Spinal cord (tissue), 10 donors: ENCODE data around the gene TMEM147. TPM values are rescaled to one million over a fixed set of nuclear protein-coding genes. Genes with fewer than 3 reads are reported as not detected.

ENCODE experiments used
- DNase-seq, 6 donors: peaks; one replicate each; pipeline versions ENCODE4 v3.0.0 to v3.0.0-alpha.2; 2013 to 2015; ENCODE audit warnings: low spot score in 6 of 6, low read depth in 4 of 6
- H3K27ac ChIP-seq: one replicate; pipeline ENCODE4 v1.5.1; 2013; ENCODE audit warnings: low read depth, low read length, control low read depth
- H3K27me3 ChIP-seq: one replicate; pipeline ENCODE4 v1.6.1; 2013; ENCODE audit warnings: low read length; ENCODE audit not compliant: control insufficient read depth, insufficient read depth
- H3K36me3 ChIP-seq: one replicate; pipeline ENCODE4 v1.6.1; 2013; ENCODE audit warnings: low read length; ENCODE audit not compliant: control insufficient read depth, insufficient read depth
- H3K4me1 ChIP-seq: one replicate; pipeline ENCODE4 v1.6.1; 2013; ENCODE audit warnings: low read length; ENCODE audit not compliant: control insufficient read depth, insufficient read depth
- H3K4me3 ChIP-seq: one replicate; pipeline ENCODE4 v1.5.1; 2013; ENCODE audit warnings: low read depth, low read length, control low read depth
- H3K9me3 ChIP-seq: one replicate; pipeline ENCODE4 v1.6.1; 2013; ENCODE audit warnings: low read length; ENCODE audit not compliant: control insufficient read depth, insufficient read depth
- WGBS: methylation state at CpG from one replicate; pipeline ENCODE4 v1.1.5; 2013; ENCODE audit warnings: missing lambda C conversion rate; ENCODE audit not compliant: insufficient coverage; 5-methylcytosine and 5-hydroxymethylcytosine counted together
- polyA plus RNA-seq, 2 donors: library from polyadenylated mRNA; unstranded; fragments of 120-200 nt; gene quantifications; one replicate each; pipeline ENCODE4 v1.2.1, GENCODE V29; 2013; ENCODE audit not compliant: insufficient read length in 2 of 2
- total RNA-seq, 2 donors: library from RNA; depleted of rRNA in 1 of 2; stranded (reverse); fragments of 120-200 nt in 1 of 2; fragments of >200 nt in 1 of 2; gene quantifications; one replicate each; pipeline versions ENCODE4 v1.2.3 to v1.2.4, GENCODE V29; 2013 to 2014
- donor health status: healthy.

The TMEM147 gene
- total and polyA plus RNA-seq, 4 donors, result 58.2 to 126 (median 109) TPM

GRCh38 chr19:35517342-35517741 lies 28.1 kb upstream of the TMEM147 start:
- peaks cover 18% of the 10 kb centered on the region for H3K27me3 ChIP-seq

GRCh38 chr19:35518313-35518712 lies 27.1 kb upstream of the TMEM147 start:
- H3K27ac ChIP-seq, result no peak overlapping the region
- H3K4me3 ChIP-seq, result no peak overlapping the region
- no peaks in the 10 kb centered on the region for H3K9me3 ChIP-seq
- H3K27me3 ChIP-seq, result peaks cover 9% of the 10 kb centered on the region
- peaks cover 7% of the 10 kb centered on the region for H3K4me1 ChIP-seq
- H3K36me3 ChIP-seq, result no peaks in the 10 kb centered on the region
- WGBS, result 79% methylated on average over 5 of the region's 6 CpGs
- no peak for DNase-seq

More at GRCh38 chr19:35517342-35517741, 28.1 kb upstream of the TMEM147 start:
- Histone ChIP-seq H3K4me1 (peaks cover 9% of the 10 kb centered on the region), H3K9me3 (no peaks in the 10 kb centered on the region), H3K4me3 (no peak overlapping the region), H3K36me3 (no peaks in the 10 kb centered on the region), H3K27ac (no peak overlapping the region)
- no peak for DNase-seq
- 80% methylated on average over 2 of the region's 2 CpGs for WGBS

GRCh38 chr19:35519291-35519690 lies 26.1 kb upstream of the TMEM147 start:
- Histone ChIP-seq H3K4me3 (no peak overlapping the region), H3K9me3 (no peaks in the 10 kb centered on the region), H3K27ac (no peak overlapping the region), H3K36me3 (no peaks in the 10 kb centered on the region), H3K27me3 (peaks cover 3% of the 10 kb centered on the region), H3K4me1 (peaks cover 2% of the 10 kb centered on the region)
- 67% methylated on average over 2 of the region's 7 CpGs for WGBS
- no peak for DNase-seq

GRCh38 chr19:35521124-35521743 lies 24.2 kb upstream of the TMEM147 start:
- Histone ChIP-seq H3K4me3 (no peak overlapping the region), H3K27ac (no peak overlapping the region), H3K36me3 (no peaks in the 10 kb centered on the region), H3K27me3 (no peaks in the 10 kb centered on the region), H3K9me3 (no peaks in the 10 kb centered on the region), H3K4me1 (no peaks in the 10 kb centered on the region)
- DNase-seq, result peak in 1 of 6 donors; percentile 6
- 12% methylated on average over 9 of the region's 16 CpGs for WGBS

DNA sequence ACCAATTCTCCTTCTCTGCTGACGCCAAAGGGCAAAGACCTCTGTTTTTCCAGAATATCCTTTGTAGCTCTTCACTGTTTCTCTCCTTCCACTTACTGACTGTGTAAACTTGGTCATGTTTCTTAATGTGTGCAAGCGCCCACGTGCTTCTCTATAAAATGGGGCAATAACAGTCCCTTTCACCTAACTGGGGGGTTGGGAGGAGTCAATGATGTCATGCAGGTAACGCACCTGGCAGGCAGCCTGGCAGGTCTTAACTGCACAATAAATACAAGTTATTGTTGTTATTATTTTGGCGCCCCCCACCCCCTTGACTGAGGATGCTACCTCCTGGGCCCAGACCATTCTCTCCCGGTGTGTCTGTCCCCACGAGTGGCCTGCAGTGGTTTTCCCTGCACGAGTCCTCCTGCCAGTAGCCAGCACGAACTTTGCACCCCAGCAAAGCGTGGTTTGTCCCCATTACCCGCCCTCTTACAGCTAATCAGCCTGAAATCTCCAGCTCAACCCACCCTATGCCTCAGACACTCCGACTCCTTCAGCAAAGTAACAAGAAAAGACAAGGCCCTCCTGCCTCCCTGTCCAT lies 22.6 kb upstream of the TMEM147 start:
- no peak for DNase-seq
- no peak overlapping the region for H3K27ac ChIP-seq
- WGBS, result 82% methylated on average over 10 of the region's 12 CpGs

DNA sequence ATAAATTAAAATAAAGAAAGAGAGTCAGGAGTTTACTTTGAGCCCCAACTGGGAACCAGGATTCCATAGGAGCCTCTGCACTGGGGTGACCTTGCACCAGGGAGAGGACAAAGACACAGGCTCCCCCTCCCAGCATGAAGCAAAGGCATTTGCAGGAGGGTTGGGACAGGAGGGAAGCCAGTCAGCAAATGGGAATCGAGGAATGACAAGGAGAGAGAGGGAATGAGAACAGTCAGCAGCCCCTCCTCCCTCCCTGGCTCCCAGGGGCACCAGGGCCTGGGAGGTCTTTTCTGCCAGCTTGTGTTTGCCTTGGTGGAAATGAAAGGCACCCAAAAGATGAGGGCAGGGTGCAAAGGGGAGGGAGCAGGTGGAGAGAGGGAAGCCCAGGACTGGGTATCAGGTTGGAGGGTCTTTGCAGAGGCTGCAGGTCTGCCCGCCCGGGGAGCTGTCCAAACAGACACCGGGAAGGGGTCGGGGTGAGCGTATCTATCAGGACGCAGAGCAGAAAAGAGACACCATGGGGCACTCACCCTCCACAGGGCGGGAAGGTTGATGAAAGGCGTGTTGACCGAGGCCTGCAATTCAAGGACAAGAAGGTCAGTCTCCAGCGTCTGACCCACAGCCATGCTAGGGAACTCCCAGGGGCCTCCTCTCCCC lies 21.1 kb upstream of the TMEM147 start:
- Histone ChIP-seq H3K36me3 (no peaks in the 10 kb centered on the region), H3K27me3 (no peaks in the 10 kb centered on the region), H3K4me3 (no peak overlapping the region), H3K9me3 (no peaks in the 10 kb centered on the region), H3K4me1 (no peaks in the 10 kb centered on the region), H3K27ac (no peak overlapping the region)
- WGBS, result 30% methylated on average over 8 of the region's 11 CpGs
- no peak for DNase-seq

More for the DNA sequence above, 22.6 kb upstream of the TMEM147 start:
- Histone ChIP-seq H3K9me3 (no peaks in the 10 kb centered on the region), H3K27me3 (no peaks in the 10 kb centered on the region), H3K4me3 (no peak overlapping the region), H3K4me1 (no peaks in the 10 kb centered on the region), H3K36me3 (no peaks in the 10 kb centered on the region)

DNA sequence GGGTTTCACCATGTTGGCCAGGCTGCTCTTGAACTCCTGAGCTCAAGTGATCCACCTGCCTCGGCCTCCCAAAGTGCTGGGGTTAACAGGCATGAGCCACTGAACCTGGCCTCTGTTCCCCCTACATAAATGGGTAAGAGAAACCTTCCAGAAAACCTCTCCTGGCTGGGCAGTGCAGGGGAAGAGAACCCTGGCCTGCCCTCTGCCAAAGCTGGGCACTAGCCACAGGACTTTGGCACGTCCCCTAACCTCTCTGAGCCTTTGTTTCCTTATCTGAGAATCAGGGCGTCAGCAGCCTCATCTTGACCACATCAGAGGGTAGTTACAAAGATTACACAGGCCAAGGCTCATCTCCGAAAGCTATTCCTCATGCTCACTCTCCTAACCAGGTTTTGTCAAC lies 19.6 kb upstream of the TMEM147 start:
- WGBS, result 83% methylated on average over 3 of the region's 4 CpGs
- Histone ChIP-seq H3K4me3 (no peak overlapping the region), H3K4me1 (no peaks in the 10 kb centered on the region), H3K27ac (no peak overlapping the region), H3K27me3 (no peaks in the 10 kb centered on the region), H3K36me3 (no peaks in the 10 kb centered on the region), H3K9me3 (no peaks in the 10 kb centered on the region)
- no peak for DNase-seq

GRCh38 chr19:35528218-35529038 lies 17.0 kb upstream of the TMEM147 start, which contains the start of gene SBSN:
Gene SBSN (minus strand): TSS chr19:35528311. CDS start chr19:35528281, 30 bp downstream.
- WGBS, result 82% methylated on average over 5 of the region's 11 CpGs
- no peak within 1 kb of the TSS for H3K4me3 ChIP-seq
- no peaks in the 10 kb centered on the region for H3K36me3 ChIP-seq
- no peaks in the 10 kb centered on the region for H3K9me3 ChIP-seq
- peaks cover 3% of the 10 kb centered on the region for H3K4me1 ChIP-seq
- H3K27me3 ChIP-seq, result peaks cover 3% of the 10 kb centered on the region
- DNase-seq, result no peak
- H3K27ac ChIP-seq, result no peak within 1 kb of the TSS
